GM12891 (cell line): ENCODE results near the gene BCAS1.

Experiments used
- PAX5 ChIP-seq: IDR thresholded peaks from 2 replicates; pipeline ENCODE4 v1.6.1; 2011; ENCODE audit warnings: low read length, moderate library complexity, mild to moderate bottlenecking; ENCODE audit not compliant: insufficient read depth, severe bottlenecking
- POLR2A ChIP-seq: IDR thresholded peaks from 2 replicates; pipeline ENCODE4 v1.6.1; 2011; ENCODE audit warnings: low read depth, low read length, control low read depth
- POLR2AphosphoS5 ChIP-seq: IDR thresholded peaks from 2 replicates; pipeline ENCODE4 v1.6.1; 2011; ENCODE audit warnings: low read depth, low read length, control low read depth
- POU2F2 ChIP-seq: IDR thresholded peaks from 2 replicates; pipeline ENCODE4 v1.6.1; 2011; ENCODE audit warnings: low read depth, mild to moderate bottlenecking, control low read depth, low read length, moderate library complexity
- SPI1 ChIP-seq: IDR thresholded peaks from 2 replicates; pipeline ENCODE4 v1.6.1; 2011; ENCODE audit warnings: low read depth, low read length, control low read depth
- TAF1 ChIP-seq: IDR thresholded peaks from 2 replicates; pipeline ENCODE4 v1.6.1; 2011; ENCODE audit warnings: low read depth, low read length, control low read depth

DNA sequence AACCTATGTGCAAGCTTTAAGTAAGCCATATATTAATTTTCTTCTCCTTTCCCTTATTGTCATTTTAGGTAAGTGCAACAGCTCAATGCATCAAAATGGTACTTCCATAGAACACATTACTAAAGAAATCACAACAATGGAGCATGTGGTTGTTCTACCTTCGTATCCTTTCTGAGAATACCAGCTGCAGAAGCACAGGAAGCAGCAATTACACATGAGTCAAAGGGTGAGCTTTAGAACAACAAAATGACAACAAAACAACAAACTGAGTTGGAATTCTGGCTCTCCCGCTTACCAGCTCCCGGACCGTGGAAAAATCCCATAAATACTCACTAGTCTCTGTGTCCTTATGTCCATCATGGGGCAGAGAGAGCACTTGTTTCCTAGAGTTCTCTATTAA, 108.9 kb downstream of the BCAS1 start:
- TF ChIP-seq POLR2AphosphoS5 = no peak
- TF ChIP-seq TAF1 = no peak
- TF ChIP-seq POLR2A = no peak
- TF ChIP-seq PAX5 = no peak
- TF ChIP-seq POU2F2 = no peak
- TF ChIP-seq SPI1 = no peak
